D721Med (cell line): ENCODE data around the gene INPP5D.
"Not testable (repeated sequence)": the region's sequence is repeated elsewhere in the genome, so short reads cannot be mapped to it uniquely, and the experiment has no call there.

Experiments
- DNase-seq: peaks from one replicate; pipeline ENCODE4 v3.0.0; 2011; ENCODE audit warnings: low spot score; ENCODE audit not compliant: insufficient read length
- FAIRE-seq: peaks from 2 replicates; lab custom pipeline; 2011; peaks lifted over from hg19 to GRCh38; lab: Jason Lieb, UNC
- TF ChIP-seq, protein P1 (sequence below): IDR thresholded peaks from 2 replicates; pipeline ENCODE4 v1.5.1; 2012; ENCODE audit warnings: mild to moderate bottlenecking, control low read depth; ENCODE audit not compliant: insufficient read depth; ENCODE audit errors: missing control alignments

The INPP5D gene

DNA sequence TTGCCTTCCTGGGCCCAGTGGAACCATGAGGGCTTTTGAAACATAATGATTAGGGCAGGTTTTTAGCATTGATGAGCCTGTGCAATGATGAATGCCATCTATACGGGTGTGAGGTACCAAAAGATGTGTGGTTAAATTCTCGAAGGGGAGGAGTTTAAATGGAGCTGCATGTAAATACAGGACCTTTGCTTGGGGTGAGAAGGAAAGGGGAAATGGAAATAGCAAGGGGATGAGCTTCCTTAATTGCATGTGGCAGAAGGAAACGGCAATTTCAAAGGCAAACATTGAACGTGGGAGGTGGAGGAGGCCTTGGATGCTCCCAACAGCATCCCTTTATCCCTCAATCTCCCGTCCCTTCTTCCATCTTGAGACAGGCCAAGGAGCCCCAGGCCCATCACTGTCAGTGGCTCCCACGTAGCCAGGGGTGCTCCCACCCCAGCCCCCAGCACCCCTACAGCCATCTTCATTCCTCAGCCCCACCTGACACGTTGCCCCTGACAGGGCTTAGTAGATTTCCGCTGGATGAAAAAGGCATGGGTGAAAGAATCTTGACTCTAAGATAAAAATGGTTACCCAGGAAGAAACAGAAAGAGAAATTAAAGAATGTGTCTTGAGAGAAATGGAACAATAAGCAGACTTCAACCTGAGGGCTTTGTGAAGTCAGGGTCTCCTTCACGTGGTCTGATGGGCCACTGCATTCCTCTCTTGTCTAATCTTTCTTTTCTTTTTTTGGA lies 32.5 kb downstream of the INPP5D start:
- FAIRE-seq = no peak
- TF ChIP-seq, protein P1, sequence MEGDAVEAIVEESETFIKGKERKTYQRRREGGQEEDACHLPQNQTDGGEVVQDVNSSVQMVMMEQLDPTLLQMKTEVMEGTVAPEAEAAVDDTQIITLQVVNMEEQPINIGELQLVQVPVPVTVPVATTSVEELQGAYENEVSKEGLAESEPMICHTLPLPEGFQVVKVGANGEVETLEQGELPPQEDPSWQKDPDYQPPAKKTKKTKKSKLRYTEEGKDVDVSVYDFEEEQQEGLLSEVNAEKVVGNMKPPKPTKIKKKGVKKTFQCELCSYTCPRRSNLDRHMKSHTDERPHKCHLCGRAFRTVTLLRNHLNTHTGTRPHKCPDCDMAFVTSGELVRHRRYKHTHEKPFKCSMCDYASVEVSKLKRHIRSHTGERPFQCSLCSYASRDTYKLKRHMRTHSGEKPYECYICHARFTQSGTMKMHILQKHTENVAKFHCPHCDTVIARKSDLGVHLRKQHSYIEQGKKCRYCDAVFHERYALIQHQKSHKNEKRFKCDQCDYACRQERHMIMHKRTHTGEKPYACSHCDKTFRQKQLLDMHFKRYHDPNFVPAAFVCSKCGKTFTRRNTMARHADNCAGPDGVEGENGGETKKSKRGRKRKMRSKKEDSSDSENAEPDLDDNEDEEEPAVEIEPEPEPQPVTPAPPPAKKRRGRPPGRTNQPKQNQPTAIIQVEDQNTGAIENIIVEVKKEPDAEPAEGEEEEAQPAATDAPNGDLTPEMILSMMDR = no peak
- DNase-seq = no peak

DNA sequence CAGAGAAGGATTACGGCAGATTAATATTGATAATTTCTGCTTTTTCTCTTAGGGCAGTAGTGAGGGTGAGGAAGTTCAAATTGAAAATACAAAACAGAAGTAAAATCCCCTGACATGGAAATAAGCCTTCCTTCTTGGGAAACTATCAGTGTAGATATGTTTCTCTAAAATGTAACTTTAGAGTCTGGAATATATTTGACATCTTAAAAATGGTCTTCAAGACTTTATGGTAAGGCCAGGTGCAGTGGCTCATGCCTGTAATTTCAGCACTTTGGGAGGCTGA lies 33.0 kb downstream of the INPP5D start:
- FAIRE-seq (no peak), DNase-seq (no peak)
- TF ChIP-seq, protein P1 = no peak

DNA sequence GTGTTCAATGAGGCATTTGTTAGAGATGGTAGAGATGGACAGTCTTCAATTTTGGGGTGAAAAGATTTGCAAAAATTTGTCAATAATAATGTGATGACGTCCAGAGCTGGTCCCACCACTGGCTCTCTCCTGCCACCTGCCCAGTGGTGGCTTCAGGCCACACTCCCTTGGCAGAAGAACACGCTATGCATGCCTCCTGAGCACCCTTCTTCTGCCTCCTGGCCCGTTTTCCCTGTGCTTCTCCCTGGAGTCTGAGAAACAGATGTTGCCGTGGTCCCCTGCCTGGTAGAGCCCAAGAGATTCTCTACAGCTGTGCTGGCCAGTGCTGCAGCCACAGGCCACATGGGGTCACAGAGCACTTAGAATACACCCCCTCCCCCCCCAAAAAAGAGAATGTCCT lies 33.6 kb downstream of the INPP5D start:
- TF ChIP-seq, protein P1 = no peak
- FAIRE-seq (no peak), DNase-seq (no peak)

DNA sequence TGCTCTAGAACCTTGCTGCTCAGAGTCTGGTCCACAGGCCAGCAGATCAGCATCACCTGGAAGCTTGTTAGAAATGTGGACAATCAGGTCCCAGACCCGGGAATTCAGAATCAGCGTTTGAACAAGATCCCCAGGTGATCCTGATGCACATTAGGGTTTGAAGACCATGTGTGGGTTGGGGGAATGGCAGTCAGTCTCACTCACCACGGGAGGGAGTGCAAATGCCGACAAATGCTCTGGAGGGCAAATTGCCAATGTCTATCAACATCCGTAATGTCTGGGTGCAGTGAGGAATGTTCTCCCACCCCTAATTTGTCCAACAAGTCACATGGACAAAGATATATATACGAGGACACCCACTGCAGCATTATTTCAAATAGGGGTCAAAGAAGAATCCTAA lies 34.5 kb downstream of the INPP5D start:
- FAIRE-seq = no peak
- TF ChIP-seq, protein P1 = no peak
- DNase-seq = no peak

DNA sequence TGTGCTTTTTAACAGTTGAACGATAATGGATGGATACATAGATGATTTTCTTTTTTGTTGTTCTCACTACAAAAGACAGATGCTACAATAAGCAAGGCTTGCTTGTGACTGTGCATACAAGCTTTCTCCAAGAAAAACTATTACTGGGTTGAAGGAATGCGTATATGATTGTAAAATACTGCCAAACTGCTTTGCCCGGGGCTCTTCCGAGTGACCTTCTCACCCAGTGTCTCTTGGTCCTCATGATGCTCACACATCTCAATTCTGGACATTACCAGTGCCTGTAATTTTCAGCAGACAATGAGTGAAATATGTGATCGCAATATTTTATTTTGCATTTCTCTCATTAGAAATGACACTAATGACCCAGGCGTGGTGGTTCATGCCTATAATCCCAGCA lies 35.9 kb downstream of the INPP5D start:
- DNase-seq (no peak), FAIRE-seq (no peak)
- TF ChIP-seq, protein P1 = no peak

DNA sequence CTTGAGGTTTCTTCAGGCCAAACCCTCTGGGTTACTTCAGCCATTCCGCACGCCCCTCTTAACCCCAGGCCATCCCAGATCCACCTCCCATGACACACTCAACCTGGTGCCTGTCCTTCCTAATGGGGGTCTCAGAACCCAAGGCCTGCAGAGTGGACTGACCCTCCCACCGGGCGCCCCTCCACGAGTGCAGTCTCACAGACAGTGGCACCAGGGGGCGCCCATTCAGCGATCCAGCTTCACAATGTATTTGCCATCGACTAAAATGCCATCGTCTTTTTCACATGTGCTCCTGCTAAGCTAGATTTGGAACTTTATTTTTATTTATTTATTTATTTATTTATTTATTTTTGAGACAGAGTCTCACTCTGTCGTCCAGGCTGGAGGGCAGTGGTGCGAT lies 38.5 kb downstream of the INPP5D start:
- TF ChIP-seq, protein P1 = peak; percentile 42
- FAIRE-seq (no peak), DNase-seq (no peak)

DNA sequence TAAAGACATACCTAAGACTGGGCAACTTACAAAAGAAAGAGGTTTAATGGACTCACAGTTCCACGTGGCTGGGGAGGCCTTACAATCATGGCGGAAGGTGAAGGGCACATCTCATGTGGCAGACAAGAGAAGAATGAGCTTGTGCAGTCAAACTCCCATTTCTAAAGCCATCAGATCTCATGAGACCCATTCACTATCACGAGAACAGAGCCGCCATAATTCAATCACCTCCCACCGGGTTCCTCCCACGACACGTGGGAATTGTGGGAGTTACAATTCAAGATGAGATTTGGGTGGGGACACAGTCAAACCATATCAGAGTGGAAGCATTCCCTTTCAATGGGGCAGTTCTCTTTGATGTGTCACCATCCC lies 39.7 kb downstream of the INPP5D start:
- not testable (repeated sequence) for FAIRE-seq, DNase-seq
